Femur (tissue), 1 donor: ENCODE measurements around the gene NPHP4.

ENCODE experiments used
- DNase-seq: peaks from one replicate; pipeline ENCODE4 v3.0.0-alpha.2; 2017

The NPHP4 gene

GRCh38 chr1:6002714-6003501, 10.7 kb upstream of the NPHP4 start:
- DNase-seq: no peak

GRCh38 chr1:6001992-6002576, 9.9 kb upstream of the NPHP4 start:
- no peak for DNase-seq

- no peak for DNase-seq
Measured at GRCh38 chr1:6000444-6001288, 8.4 kb upstream of the NPHP4 start.

DNA sequence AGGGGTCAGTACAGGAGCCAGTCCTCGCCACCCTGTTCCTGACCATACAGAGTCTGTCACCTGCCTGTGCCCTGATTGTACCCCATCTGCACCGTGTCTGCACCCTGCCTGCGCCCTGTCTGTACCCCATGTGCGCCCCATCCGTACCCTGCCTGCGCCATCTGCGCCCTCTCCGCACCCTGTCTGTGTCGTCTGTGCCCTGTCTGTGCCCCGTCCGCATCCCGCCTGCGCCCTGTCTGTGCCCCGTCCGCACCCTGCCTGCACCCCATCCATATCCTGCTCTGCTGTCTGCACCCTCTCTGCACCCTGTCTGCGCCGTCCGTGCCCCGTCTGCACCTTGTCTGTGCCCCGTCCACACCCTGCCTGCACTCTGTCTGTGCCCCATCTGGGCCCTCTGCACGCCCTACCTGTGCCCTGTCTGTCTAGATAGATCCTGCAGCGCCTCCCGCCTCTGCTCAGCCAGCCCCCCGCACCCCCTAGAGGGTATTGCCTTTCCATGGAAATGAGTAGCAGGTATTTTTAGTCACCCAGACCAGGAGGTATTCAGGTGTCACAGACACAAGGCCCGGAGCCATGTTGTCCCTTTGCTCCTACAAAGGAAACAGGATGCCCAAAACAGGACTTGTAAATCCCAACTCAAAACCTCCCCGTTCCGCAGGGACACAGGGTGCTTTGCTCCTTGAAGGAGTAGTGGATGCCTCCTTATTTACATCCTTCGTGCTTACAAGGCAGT, 7.7 kb upstream of the NPHP4 start:
- DNase-seq: no peak

DNA sequence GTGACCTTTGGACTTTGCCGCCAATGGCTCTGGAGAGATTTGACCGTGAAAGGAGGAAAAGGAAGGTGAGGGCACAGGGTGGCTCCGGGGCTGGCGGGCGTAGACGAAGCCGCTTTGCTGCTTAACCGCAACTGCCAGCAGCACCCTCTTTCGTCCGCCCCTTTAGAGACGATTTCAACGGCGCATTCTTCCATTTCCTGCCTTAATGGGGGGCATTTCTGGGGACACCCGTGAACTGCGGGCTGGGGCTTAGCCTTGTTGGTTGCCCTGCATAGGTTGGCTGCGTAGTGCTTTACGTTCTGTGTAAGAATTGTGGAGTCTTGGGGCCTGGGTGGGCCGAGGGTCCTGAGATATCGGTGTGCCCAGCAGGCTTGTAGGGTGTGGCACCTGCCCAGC, 6.7 kb upstream of the NPHP4 start:
- DNase-seq: no peak

GRCh38 chr1:5998051-5998905, 6.1 kb upstream of the NPHP4 start:
- DNase-seq: no peak

- no peak for DNase-seq
Measured at GRCh38 chr1:5997316-5997715, 5.1 kb upstream of the NPHP4 start.

DNA sequence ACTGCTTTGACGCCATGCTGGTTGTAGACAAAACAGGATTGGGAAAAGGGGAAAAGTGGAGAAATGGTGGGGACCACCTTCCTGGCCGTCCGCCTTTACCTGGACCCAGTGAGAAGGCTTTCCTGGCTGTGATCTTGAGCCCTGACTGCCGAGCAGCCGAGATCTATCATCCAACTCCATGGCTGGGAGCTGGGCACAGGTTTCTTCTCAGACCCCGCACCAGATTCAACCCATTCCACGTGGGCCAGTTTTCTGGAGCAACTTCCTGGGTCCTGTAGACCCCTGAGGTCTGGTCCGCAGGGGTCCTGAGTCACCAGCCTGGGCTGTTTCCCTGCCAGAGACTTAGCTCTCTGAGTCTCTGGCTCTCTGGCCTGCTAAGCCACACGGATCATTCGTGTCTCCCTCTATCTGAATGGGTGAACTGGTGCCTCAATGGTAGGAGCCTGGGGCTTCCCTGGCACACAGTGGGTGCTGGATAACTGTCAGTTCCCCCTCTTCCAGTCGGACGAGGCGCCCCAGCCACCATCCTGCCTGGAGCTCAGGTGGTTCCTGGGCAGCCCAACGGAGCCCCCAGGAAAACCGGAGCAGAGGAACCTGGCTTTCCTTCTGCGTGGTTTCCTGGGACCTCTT, 4.5 kb upstream of the NPHP4 start:
- DNase-seq: no peak

- no peak for DNase-seq
Measured at GRCh38 chr1:5995871-5996630, 3.8 kb upstream of the NPHP4 start.

DNA sequence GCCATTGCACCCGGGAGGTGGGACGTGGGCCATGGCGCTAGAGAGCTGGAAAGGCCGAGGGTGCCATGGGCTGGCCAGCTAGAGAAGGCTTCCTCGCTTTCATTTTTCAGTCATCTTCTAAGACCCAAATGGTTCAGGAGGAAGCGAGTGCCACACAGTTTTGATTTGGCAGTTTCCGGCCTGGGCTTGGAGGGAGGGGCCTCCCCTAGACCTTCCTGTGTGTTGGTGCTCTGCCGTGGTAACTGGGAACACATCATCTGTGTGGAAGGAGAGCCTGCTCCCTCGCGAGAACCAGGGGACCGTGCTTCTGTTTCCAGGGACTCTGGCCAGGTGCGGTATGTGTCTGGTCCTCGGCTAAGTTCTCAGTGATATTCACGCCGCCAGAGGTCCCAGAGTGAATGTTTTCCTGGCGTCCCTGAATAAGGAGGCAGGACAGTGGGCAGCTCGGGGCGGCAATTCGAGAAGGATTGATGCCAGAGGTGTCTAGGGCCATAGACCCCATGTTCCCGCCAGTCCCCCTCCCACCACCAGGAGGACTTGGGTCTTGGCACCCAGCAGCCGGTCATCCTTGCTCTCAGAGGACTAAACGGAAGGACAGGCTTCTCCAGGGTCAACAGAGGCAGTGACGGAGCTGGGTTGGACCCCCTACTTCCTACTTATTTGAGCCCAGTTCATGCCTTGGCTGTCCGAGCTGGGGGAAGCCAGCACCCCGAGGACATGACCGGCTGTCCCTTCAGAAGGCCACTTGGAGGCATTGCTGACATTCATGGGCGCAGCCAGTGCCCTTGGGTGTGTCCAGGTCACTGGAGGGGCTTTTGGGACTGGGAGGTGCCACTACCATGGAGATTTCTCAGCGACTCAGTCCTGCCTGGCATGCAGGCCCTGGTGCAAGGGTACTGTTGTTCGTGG, 2.7 kb upstream of the NPHP4 start:
- DNase-seq: no peak

- no peak for DNase-seq
Measured at GRCh38 chr1:5993556-5994491, 1.6 kb upstream of the NPHP4 start.

- peak; percentile 37 for DNase-seq
Measured at GRCh38 chr1:5992814-5993555, 760 bp upstream of the NPHP4 start.

- peak; percentile 62 for DNase-seq
Measured at GRCh38 chr1:5991381-5992025, 722 bp downstream of the NPHP4 start.

GRCh38 chr1:5990913-5991312, 1.3 kb downstream of the NPHP4 start:
- DNase-seq: no peak

DNA sequence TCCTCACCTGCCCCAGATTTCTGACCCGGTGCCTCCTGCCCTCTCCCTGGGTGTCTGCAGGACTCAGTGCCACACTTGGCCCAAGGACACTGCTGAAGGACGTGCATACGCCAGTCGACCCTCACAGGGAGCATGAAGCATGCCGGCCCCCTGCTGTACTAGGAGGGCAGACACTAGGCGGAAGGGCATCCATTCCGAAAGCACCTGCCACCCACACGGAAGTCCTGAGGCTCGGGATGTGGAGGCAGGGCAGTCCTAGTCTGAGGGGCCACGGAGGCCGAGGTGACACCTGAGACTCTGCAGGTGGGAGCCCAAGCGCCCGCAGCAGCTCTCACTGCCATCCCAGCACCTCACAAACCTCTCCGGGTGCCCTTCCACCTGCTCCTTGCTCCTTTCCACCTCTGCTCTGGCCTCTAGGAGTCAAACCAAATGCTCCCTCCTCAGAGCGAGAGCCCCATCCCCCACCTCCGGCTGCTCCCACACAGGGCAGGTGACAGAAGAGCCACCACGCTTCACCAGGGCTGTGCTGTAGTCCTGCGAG, 2.4 kb downstream of the NPHP4 start:
- no peak for DNase-seq

- DNase-seq: no peak
Measured at GRCh38 chr1:5989286-5989605, 3.0 kb downstream of the NPHP4 start.
